ENCODE measurements around the gene ZBTB42. TPM values are rescaled to one million over a fixed set of nuclear protein-coding genes. Genes with fewer than 3 reads are reported as not detected.

The ZBTB42 gene
- total and polyA plus RNA-seq, 2 of the 13 experiments (the other 11 are each of a cell fraction or from before 2014, with no cell fraction given): 2.8 to 4.2 TPM

GRCh38 chr14:104800771-104801519, at the start of gene ZBTB42 (continued):
- TF ChIP-seq ZNF318 (CRISPR knock-in tag; IDR thresholded peaks at IDR 0.05) (no peak), PRDM10 (CRISPR knock-in tag; IDR thresholded peaks at IDR 0.05; ENCODE audit: low read depth) (no peak), ZNF670 (CRISPR knock-in tag; IDR thresholded peaks at IDR 0.05; ENCODE audit: borderline replicate concordance) (no peak), HNF1A (IDR thresholded peaks at IDR 0.05; ENCODE audit: low read depth) (no peak), HNF1A (CRISPR knock-in tag; IDR thresholded peaks at IDR 0.05; ENCODE audit: borderline replicate concordance) (no peak), ZNF772 (CRISPR knock-in tag; IDR thresholded peaks at IDR 0.05) (no peak), HHEX (CRISPR knock-in tag; IDR thresholded peaks at IDR 0.05) (no peak), ZNF224 (CRISPR knock-in tag; IDR thresholded peaks at IDR 0.05) (no peak), ZSCAN25 (CRISPR knock-in tag; IDR thresholded peaks at IDR 0.05) (no peak), ZNF12 (CRISPR knock-in tag; IDR thresholded peaks at IDR 0.05) (no peak), SMARCC2 (IDR thresholded peaks at IDR 0.05) (no peak), ZNF720 (CRISPR knock-in tag; IDR thresholded peaks at IDR 0.05) (no peak), CBFB (CRISPR knock-in tag; IDR thresholded peaks at IDR 0.05) (no peak), ZNF501 (CRISPR knock-in tag; IDR thresholded peaks at IDR 0.05) (peak; percentile 71)

Measured in HepG2 (cell line).